ENCODE results near the gene GATB.

The GATB gene

DNA sequence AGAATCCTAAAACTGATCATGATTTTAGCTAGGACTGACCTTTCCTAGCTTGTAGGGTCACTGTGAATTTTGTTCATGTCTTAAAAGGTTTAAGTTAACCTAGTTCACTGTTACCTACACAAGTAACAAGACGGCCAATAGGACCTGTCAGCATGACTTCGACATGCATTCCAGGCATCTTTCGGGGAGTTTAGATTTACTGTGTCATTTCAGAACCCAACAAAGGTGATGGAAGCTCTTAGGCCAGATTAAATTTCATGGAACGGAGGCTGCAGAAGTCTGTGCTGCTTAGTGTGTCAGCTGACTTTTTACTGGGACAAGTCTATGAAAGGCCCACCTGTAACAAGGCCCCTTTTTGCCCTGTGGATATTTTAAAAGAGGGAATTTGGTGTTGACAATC, 93.1 kb downstream of the GATB start:
- DNase-seq (ENCODE audit: low spot score) = no peak
- TF ChIP-seq, protein P1, sequence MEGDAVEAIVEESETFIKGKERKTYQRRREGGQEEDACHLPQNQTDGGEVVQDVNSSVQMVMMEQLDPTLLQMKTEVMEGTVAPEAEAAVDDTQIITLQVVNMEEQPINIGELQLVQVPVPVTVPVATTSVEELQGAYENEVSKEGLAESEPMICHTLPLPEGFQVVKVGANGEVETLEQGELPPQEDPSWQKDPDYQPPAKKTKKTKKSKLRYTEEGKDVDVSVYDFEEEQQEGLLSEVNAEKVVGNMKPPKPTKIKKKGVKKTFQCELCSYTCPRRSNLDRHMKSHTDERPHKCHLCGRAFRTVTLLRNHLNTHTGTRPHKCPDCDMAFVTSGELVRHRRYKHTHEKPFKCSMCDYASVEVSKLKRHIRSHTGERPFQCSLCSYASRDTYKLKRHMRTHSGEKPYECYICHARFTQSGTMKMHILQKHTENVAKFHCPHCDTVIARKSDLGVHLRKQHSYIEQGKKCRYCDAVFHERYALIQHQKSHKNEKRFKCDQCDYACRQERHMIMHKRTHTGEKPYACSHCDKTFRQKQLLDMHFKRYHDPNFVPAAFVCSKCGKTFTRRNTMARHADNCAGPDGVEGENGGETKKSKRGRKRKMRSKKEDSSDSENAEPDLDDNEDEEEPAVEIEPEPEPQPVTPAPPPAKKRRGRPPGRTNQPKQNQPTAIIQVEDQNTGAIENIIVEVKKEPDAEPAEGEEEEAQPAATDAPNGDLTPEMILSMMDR (IDR thresholded peaks at IDR 0.05; ENCODE audit: extremely low read depth, missing control alignments) = no peak

DNA sequence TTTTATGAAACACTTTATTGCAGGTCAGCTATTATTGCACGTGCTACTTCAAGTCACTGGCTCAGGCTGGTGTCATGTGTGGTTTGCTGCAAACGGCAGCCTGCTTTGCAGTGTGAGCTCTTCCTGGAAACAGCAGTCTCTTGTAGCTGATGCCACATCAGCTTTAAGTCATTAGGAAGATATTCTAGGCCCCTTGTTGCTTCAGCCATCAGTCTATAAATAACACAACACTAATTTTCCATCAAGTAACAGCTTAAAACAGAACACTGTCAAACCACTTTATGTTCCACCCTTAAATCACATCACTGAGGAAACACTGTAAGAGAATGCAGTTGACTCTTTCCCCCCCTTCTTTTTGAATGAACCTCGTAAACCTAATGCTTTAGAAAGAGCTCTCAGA, 93.8 kb downstream of the GATB start:
- no peak for DNase-seq (ENCODE audit: low spot score)

DNA sequence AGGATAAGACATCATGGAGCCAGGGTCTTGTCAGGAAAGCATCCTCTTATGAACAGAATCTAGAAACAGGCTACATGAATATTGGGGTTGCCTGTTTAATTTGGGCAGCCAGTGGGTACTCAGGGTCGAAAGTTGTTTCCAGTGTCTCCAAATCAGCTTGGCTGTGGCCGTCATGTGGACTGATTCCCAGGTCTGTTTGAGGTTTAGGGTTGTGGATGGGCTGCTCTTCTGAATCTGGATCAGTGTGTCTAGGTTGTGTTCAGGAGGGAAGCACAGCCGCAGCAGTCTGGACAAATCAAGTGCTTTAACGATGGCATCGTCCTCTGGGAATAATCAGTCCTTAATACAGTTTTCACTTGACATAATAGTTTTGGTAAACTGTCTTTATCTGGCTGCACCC, 94.3 kb downstream of the GATB start:
- TF ChIP-seq, protein P1 (IDR thresholded peaks at IDR 0.05; ENCODE audit: extremely low read depth, missing control alignments) = no peak
- no peak for DNase-seq (ENCODE audit: low spot score)

More for the DNA sequence above, 93.8 kb downstream of the GATB start:
- TF ChIP-seq, protein P1 (IDR thresholded peaks at IDR 0.05; ENCODE audit: extremely low read depth, missing control alignments) = no peak

DNA sequence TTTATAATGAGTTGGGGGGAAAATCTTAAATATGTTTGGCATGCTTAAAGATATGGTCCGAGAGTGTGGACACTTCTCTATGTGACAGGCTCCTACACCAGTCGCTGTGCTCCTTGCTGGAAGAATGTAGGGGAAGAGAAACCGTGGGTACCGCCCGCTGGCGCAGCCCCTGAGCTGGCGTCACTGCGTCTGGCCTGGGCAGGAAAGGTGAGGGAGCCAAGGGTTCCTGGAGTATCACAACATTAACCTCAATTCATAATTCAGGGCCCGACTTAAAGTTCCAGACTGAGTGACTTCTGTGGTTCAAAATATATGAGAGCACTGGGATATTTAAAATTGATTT, 95.1 kb downstream of the GATB start:
- TF ChIP-seq, protein P1 (IDR thresholded peaks at IDR 0.05; ENCODE audit: extremely low read depth, missing control alignments) = no peak
- no peak for DNase-seq (ENCODE audit: low spot score)

DNA sequence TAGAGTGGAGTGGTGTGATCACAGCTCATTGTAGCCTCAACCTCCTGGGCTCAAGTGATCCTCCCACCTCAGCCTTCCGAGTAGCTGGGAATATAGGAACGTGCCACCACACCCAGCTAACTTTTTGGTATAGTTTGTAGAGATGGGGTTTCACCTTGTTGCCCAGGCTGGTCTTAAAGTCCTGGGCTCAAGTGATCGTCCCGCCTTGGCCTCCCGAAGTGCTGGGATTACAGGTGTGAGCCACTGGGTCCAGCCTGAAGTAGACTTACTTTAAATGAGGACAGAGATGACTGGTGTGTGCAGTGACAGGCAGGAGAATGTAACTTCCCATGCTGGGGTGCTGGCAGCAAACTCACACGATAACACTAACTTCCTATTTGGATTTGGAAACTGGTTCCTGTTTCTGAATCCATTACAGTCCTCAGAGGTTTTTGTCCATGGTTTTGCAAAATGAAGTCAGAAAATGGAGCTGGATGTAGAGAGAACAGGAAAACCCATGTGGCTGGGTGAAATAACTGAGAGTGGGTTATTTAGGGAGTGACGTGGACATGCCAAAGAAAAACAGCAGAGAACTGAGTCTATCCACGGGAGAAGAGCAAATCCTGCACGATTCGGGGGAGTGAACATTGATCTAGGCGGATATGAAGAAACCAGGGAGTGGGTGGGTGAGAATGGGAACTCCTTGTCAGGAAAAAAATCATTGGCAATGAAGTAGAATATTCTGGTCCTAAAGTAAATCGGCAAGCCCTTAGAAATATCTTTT, 95.6 kb downstream of the GATB start:
- DNase-seq (ENCODE audit: low spot score) = no peak
- TF ChIP-seq, protein P1 (IDR thresholded peaks at IDR 0.05; ENCODE audit: extremely low read depth, missing control alignments) = no peak

DNA sequence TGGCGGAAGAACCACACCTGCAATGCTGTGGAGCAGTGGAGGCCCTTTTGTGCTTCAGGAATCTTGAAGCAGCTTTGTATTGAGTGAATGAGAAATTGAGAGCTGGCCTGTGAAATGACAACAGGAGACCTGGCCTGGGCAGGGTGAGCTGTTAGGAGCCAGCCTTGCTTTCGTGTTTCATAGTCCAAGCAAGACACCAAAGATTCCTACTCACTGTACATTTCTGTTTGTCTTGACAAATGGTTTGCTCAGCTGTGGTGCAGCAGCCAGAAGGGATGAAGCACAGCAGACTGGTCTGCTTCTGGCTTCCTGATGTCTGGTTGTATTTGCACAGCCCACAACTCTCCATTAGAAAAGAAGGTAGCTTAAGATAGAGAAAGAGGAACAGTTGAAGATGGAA, 96.5 kb downstream of the GATB start:
- no peak for DNase-seq (ENCODE audit: low spot score)
- TF ChIP-seq, protein P1 (IDR thresholded peaks at IDR 0.05; ENCODE audit: extremely low read depth, missing control alignments) = no peak

DNA sequence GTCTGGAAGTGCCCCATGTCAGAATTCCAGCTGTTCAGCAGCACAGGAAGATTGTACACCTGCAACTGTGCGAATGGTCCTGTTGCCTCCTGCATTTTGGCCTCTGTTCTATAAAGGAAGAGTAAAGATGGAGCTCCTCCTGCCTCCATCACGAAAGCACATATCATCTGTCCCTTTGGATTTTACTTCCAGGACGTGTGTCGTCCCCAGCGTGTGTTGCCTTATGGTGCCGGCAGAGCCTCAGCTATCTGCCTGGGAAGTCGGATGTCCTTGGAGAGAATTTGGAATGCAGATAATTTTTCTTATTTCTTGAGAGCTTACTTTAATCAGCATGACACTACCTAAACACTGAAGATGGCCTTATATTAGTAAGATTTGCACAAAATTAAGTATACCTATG, 97.7 kb downstream of the GATB start:
- TF ChIP-seq, protein P1 (IDR thresholded peaks at IDR 0.05; ENCODE audit: extremely low read depth, missing control alignments) = no peak
- no peak for DNase-seq (ENCODE audit: low spot score)
